ENCODE results near the gene DUSP12.
"Not testable (repeated sequence)": the region's sequence is repeated elsewhere in the genome, so short reads cannot be mapped to it uniquely, and the experiment has no call there.

DUSP12 gene

DNA sequence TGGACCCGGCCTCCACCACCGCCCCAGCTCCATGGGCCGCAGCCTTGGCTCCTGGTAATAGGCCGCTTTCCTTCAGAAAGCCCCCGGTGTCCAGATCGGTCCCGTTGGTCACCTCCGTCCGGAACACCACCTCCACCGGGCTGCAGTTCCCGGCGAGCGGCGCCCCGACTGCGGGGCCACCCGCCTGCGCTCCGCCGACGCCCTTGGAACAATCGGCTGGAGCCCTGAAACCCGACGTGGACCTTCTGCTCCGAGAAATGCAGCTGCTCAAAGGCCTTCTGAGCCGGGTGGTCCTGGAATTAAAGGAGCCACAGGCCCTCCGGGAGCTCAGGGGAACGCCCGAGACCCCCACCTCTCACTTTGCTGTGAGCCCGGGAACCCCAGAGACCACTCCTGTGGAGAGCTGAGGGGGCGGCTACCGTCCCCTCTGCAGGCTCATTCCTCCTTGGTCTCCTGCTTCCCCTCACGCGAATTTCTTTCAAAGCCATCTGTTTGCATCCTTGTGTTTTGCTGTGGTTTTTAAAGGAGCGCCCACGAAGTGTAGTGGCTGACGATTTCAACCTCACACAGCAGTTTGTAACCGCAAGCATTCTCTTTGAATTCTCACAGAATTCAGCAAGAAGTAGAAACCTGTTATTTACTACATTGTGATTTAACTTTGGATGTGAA is 22.2 kb upstream of the DUSP12 start:
- peak; percentile 76 to 89 (median 82) for DNase-seq

DNA sequence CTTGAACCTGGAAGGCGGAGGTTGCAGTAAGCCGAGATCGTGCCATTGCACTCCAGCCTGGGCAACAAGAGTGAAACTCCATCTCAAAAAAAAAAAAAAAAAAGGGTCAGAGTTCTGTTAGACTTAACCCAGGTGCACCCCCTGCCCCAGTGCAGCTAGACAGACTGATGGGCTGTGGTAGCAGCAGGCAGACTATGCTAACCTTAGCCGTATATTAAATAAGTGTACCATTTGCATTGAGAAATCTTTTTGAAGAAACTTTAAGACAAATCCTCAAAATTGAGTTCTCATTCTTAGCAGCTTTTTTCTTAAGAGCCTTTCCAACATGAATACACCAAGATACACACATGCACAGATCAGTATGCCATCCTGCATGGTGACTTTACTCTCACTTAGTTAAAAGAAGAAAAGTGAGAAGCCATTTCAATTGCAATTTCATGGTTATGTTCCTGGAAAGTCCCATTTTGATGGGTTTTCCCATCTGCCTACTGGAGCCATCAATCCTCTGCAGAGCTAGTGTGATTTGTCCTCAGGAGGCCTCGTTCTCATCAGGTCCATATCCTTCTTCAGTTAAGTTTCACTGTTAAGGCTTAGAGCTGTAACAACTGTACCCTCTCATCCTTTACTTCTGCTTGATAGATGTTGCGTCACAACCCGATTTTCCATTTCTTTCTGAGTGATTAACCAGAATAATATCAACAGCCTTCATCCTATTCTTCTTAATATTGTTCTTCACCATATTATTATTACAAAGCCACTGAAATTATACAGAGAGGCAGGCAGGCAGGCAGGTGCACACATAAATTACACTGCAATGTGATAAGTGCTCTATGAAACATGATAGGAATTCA is 21.0 kb upstream of the DUSP12 start:
- DNase-seq, result peak in 3 of 4 experiments; percentile 37 to 54 (median 39)

DNA sequence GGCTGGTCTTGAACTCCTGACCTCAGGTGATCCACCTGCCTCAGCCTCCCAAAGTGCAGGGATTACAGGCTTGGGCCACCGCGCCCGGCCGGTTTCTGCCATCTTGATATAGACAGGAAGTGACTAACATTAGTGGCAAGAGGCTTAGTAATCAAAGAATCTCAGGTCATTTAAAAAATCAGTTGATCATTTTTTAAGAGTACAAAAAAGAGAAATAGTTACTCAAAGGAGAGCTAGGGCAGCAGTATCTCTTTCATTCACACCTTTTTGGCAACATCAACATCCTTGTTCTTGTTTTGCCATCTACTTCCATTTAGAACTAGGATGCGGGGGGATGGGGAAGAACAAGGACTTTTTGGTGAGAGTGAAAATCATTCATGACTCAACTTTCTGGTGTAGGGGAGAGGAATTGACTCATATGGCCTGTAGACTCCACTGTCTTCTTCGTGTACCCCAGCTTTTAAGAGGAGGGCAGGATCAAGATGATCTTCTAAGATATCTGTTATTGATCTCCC is 19.5 kb upstream of the DUSP12 start:
- peak; percentile 24 to 67 (median 49) for DNase-seq

DNA sequence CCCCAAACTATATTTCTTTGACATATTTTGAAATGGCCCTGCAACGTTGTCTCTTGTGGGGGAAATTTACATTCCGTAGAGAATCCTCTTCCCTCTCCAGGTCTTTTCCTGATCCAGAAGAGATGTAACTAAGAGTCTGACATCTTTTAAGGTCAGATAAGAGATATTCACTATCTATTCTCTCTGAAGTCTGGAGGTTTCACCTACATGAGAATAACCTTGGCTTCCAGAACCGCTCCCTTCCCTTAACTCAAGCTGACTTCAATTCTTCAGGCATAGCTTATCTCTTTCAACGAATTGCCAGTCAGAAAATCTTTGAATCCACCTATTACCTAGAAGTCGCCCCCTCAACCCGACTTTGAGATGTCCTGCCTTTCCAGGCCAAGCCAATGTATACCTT is 18.3 kb upstream of the DUSP12 start:
- DNase-seq, result no peak

DNA sequence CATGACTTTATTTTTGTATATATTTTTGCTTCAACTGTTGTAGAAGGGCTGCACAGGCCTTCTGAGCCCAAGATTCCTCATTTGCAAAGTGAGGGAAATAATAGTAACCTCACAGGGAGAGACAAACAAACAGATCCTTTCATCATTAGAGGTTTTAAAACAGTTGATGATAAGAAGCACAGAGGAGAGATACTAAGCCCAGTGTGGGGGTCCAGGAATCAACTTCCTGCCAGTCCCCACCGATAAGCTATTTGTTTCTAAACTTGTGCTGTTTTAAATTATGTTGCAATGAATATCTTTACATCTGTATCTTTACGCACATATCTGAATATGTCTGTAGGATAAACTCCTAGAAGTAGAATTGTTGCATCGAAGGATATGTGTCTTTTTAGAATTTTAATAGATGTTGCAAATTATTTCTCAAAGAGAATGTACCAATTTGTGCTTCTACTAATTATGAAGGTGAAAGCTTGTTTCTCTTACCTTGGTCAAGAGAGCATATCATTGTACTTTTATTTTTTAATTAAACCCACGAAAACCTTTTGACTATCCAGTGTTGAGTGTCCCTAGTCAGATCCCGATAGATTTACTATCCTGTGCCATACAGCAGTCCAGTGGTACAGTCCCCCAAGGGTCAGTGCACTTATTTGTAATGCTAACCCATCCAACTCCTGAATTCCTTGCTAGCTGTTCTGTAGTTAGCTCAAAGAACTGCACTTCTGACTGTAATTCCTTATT is 17.4 kb upstream of the DUSP12 start:
- DNase-seq, result no peak

DNA sequence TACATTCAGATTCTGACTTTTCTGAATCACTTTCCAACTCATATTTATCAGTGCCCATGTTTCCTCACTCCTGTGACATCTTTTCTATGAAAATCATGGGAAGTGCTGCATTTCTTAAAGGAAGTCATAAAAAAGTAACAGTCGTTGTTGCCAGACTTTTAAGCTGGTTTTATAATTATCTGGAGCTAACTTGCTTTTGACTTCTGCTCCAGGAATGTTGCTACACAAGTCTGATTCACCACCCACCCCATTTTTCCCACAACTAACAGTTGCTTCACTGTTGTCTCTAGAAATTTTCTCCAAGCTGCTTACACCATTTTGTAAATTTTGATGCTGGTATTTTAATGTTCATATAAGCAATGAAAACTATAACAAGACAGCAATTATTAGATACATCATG is 16.1 kb upstream of the DUSP12 start:
- peak; percentile 72 to 89 (median 80) for DNase-seq

DNA sequence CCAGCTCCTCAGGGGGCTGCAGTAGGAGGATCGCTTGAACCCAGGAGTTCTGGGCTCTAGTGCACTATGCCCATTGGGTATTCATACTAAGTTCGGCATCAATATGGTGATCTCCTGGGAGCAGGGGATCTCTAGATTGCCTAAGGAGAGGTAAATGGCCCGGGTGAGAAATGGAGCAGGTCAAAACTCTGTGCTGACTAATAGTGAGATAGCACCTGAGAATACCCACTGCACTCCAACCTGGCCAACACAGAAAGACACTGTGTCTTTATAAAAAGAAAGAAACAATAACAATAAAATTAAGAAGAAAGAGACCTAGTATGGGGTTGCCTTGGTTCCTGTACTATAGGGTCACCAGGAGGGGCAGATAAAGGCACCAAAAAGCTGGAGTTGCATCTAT is 13.7 kb upstream of the DUSP12 start:
- no peak for DNase-seq

DNA sequence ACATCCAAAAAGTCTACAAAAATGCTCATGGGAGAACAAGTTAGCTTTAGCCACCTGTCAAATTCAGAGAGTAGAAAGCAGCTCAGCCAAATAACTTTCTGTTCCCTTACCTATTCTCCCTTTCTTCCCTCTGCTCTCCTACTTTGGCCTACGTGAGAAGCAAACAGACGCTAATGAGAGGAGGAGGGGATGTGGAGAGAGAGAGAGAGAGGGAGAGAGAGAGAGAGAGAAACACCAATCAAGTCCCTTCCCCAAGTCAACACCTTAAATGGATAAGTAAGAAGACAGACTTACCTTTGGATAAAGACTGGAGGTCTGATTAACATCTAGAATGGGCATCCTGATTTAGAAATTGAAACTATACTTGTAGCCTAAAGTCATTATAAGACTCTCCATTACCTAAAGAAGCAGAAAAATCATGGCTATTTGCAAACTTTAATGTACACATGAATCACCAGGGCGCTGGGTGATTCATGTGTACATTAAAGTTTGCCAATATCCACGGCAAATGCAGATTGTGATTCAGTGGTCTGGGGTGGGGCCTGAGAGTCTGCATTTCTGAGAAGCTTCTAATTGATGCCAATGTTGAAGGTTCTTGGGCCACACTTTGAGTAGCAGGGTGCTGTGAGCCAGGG is 13.1 kb upstream of the DUSP12 start:
- peak in 2 of 4 experiments; percentile 18 to 35 for DNase-seq

DNA sequence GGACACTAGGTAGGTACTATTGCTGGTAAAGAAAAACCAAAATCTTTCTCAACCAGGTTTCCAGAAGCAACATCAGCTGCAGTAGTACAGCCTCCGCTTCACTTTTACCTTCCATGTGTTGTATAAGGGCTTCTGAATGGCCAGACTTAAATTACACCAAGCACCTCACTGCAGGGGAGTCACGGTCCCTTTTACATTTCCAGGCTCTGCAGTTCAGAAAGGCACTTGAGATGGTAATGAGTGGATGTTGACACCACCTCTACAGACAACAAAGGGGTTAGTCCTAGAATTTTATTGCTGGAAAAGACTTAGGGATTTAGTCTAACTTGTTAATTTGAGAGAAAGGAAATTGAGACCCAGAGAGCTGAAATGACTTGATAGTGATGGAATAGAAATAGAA is 12.0 kb upstream of the DUSP12 start:
- DNase-seq, result no peak

DNA sequence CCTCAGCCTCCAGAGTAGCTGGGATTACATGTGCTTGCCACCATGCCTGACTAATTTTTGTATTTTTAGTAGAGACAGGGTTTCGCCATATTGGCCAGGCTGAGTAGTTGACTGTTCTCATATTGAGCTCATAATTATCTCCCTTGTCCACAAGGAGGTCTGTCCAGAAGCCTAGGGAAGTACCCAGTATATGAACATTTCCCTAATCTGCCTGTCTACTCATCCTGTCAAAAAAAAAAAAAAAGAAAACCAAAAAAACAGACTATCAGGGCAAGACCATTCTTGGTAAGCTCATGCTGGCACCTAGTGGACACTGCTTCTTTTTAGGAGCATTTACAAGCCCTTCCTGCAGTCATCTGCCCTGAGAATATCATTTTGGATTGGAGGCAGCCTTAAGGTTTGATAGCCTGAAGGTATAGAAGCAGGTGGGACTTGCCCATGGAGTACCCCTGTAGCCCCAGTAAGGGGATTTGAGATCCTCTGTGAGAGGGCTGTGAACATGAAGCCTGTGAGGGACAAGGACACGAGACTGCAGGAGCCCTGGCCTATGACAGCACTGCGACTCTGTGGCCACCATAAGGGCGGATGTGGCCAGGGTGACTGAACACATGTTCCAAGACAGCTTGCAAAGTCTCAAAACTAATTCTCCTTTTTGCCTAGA is 10.8 kb upstream of the DUSP12 start:
- peak; percentile 85 to 96 (median 88) for DNase-seq

DNA sequence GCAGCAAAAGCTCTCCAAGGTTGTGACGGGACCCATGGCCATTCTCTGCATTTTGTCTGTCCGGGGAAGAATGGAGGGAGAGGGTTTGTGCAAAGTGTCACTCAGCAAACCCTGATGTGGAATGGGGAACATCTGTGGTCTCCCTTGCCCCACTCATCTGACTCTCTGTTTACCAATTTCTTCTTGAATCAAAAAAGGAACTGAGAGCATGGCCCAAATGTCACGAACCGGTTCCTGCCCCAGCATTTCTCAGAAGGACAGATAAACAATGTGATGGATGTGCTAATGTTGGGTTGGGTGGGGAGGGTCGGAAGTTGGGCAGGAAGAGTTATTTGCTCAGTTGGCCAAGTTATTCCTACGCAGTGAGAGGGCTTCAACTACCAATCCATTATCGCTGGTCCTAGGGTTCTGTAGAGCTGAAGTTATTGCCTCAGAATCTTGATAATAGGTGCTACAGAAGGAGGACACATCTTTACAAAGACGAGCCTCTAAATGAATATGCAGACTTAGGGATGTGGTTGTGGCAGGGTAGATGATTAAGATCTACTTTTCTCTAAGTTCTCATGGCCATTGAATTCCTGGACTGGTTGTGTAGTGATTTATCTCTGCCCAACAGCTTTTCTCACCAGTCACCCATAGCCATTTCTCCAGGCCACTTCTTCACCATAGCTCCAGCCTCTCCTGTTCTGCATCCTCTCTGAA is 9.6 kb upstream of the DUSP12 start:
- DNase-seq, result peak; percentile 75 to 90 (median 84)

DNA sequence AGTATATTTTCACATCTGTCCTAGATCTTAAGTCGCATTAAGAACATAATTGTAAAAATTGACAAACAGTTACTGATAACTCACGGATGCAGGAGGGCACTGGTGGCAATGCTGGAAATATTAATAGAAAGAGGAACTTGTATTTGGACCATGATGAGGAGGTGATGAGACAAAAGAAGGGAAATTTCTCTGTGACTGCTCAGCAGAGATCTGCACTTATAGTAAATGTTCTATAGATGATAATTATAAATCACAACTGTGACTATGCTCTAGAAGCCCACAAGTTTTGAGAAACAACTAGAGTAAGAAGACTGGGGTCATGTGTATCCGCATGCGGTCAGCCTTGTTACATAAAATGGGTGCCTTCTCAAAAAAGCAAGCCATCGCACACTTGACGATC is 8.7 kb upstream of the DUSP12 start:
- DNase-seq, result peak in 3 of 4 experiments; percentile 24 to 57 (median 53)

DNA sequence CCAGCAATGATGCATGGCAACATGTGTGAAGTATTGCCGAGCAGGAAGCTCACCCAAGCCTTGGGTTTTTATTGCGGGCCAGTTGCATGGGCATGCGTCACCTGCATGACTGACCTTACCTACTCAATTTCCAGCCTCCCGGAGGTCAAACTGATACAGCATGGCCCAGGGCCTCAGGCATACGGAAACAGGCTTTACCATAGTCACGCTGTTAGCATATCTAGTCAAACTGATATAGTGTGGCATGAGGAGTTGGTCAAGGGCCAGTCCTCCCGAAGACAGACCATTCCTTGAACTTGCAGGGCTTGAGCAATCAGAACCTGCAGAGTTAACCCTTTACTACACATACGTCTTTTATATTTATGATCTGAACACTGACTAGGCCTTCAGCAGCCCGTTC is 6.4 kb upstream of the DUSP12 start:
- no peak for DNase-seq

DNA sequence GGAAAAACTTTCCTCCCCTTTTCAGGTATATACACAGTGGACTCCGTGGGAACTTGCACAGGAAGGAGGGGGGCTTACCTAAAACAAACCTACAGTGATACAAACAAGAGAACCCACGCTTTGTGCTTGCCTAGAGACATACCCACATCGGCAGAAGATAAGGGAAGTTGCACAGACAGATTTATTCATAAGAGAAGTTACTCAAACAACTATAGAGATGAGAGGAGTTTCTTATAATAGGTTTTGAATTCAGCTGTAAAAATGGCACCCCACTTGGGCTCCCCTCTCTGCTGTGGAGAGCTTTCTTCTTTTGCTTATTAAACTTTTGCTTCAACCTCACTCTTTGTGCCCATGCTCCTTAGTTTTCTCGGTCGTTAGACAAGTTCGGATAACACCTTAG is 1.8 kb upstream of the DUSP12 start:
- DNase-seq, result peak; percentile 31 to 77 (median 64)

DNA sequence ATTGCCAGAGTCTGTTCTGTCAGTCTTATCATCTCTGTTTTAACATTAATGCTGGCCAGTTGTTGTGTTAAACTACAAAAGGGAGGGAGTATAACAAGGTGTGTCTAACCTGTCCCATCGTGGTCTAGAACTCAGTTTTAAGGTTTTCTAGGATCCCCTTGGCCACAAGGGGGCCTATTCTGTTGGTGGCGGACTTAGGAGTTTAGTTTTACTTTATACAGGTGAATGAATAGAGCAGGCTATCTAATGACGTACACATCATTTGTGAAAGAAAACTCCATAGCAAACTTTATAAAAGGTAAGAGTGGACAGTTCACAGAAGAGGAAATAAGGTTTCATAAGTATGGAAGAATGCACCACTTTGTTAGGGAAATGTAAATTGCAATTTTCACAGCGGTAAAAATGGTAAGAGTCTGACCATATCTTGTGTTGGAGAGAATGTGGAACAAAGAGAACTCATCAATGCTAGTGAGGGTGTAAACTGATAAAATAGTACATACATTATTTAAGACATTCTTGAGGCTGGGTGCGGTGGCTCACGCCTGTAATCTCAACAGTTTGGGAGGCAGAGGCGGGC is 14.0 kb downstream of the DUSP12 start:
- DNase-seq, result peak in 2 of 4 experiments; percentile 26 to 35

DNA sequence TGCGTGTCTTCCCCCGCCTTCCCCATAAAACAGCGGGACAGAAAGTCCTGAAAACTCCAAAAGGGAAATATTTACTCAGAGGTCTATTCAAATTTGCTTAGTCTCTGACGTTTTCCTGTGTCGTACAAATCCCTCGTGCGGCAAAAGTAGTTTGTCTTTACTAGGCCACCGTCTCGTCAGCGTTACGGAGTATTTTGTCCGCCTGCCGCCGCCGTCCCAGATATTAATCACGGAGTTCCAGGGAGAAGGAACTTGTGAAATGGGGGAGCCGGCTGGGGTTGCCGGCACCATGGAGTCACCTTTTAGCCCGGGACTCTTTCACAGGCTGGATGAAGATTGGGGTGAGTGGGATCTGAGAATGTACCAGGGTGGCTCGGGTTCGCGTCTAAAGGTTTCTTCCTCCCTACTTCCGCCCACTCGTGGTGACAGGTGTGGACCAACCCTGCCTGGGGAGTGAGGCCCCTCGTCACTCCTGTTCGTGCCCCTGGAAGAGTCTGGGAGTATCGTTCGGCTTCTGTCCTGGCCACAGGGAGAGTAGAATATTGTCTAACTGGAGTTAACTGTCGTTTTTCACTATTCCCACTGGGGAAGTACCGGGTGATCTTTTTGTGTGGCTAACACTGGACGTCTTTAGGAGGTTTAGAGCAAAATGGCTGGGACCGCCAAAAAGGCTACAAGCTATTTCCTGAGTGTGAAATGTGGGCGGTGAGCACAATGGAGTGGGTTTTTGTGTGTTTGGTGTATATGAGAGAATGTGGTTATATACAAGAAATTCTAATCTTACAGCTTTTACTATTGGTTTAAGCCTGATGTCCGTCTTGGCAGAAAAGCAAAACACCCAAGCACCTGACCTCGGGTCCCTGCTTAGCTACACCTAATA is 16.8 kb downstream of the DUSP12 start, which contains the start of gene ATF6:
Gene ATF6 (plus strand): TSS at position 219 of the 880 bp plus-strand sequence. CDS start 41 bp downstream, at position 260.
- peak; percentile 94 to 97 (median 96) for DNase-seq

DNA sequence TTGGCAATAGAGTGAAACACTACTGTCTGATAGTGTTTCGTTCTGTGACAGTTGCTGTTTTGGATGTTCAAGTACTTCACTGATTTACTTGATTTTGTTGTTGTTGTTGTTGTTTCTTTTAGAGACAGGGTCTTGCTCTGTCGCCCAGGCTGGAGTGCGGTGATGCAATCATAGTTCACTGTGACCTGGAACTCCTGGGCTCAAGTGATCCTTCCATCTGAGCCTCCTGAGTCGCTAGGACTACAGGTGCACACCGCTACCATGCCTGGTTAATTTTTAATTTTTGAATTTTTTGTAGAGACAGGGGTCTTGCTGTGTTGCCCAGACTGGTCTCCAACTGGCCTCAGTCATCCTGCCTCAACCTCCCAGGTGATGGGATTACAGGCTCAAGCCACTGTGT is 18.9 kb downstream of the DUSP12 start:
- no peak for DNase-seq

DNA sequence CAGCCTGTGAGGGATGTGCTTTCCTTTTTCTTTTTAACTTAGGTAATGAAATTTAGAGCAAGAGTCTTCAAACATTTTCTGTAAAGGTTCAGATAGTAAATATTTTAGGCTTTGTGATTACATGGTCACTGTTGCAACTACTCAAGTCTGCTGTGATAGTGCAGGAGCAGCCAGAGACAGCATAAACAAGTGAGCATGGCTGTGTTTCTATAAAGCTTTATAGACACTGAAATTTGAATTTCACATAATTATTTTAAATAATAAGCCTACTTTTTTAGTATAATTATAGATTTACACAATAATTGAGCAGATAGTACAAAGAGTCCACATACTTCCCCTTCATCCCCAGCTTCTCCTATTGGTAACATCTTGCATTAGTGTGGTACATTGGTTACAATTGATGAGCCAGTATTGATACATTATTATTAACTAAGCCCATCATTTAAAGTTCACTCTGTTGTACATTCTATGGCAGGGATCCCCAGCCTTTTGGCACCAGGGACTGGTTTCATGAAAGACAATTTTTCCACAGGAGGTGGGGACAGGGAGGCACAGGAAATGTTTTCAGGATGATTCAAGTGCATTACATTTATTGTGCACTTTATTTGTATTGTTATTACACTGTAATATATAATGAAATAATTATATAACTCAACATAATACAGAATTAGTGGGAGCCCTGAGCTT is 19.5 kb downstream of the DUSP12 start:
- DNase-seq, result no peak

DNA sequence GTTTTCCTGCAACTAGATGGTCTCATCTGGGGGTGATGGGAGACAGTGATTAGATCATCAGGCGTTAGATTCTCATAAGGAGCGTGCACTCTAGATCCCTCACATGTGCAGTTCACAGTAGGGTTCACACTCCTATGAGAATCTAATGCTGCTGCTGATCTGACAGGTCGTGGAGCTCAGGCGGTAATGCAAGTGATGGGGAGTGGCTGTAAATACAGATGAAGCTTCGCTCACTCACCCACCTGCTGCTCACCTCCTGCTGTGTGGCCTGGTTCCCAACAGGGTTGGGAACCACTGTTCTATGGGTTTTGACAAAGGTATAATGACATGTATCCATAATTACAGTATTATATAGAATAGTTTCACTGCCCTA is 20.1 kb downstream of the DUSP12 start:
- DNase-seq, result not testable (repeated sequence)

Measured in suppressor macrophage (primary cell).